SK-N-SH (cell line): ENCODE results near the gene IL9. TPM values are rescaled to one million over a fixed set of nuclear protein-coding genes. Genes with fewer than 3 reads are reported as not detected.

ENCODE experiments used
- CTCF ChIA-PET: fragments of 300-600, 350-600 bp; formaldehyde crosslinking; extraction: SDS; loops from one replicate; lab custom pipeline; 2021; lab: Yijun Ruan, JAX
- POLR2A ChIA-PET: fragments of 350-600 bp; sonication (Branson Sonifier 250); formaldehyde crosslinking; extraction: SDS; loops from one replicate; lab custom pipeline; 2020; ENCODE audit warnings: antibody characterized with exemption, inconsistent platforms; lab: Yijun Ruan, JAX
- DNase-seq: peaks from one replicate; pipeline ENCODE4 v3.0.0; 2012
- H2AFZ ChIP-seq: fragments of 200-600 bp; sonication (generic); 2 replicates; pipeline ENCODE4 v1.8.1; 2016; ENCODE audit warnings: antibody characterized with exemption, mild to moderate bottlenecking, low read depth
- H3F3A ChIP-seq: fragments of 200-600 bp; sonication (generic); replicated peaks from 2 replicates; pipeline ENCODE3; 2016; ENCODE audit warnings: antibody characterized with exemption, mild to moderate bottlenecking; ENCODE audit not compliant: insufficient read depth
- H3K27ac ChIP-seq, 2 experiments: fragments of 200-500 bp in 1 of 2; fragments of 200-600 bp in 1 of 2; sonication (Bioruptor generic) in 1 of 2; sonication (generic), shearing (Covaris generic) in 1 of 2; 2 replicates each; pipeline versions ENCODE4 v1.5.1 to v1.6.1; 2014 to 2016; ENCODE audit warnings: low read depth in 2 of 2, inconsistent platforms in 1 of 2, low read length in 1 of 2, mild to moderate bottlenecking in 1 of 2, mixed read lengths in 1 of 2
- H3K27me3 ChIP-seq: fragments of 200-600 bp; sonication (generic), shearing (Covaris generic); 2 replicates; pipeline ENCODE4 v1.6.1; 2016; ENCODE audit warnings: mixed run types; ENCODE audit not compliant: insufficient read depth
- H3K36me3 ChIP-seq, 2 experiments: fragments of 200-500 bp in 1 of 2; fragments of 200-600 bp in 1 of 2; sonication (Bioruptor generic) in 1 of 2; sonication (generic) in 1 of 2; replicated peaks in 1 of 2; 2 replicates each; pipeline versions ENCODE3 to v1.5.1; 2014 to 2016; ENCODE audit warnings: low read length in 1 of 2, mild to moderate bottlenecking in 1 of 2; ENCODE audit not compliant: insufficient read depth in 2 of 2, control insufficient read depth in 1 of 2
- H3K4me1 ChIP-seq, 2 experiments: fragments of 200-500 bp in 1 of 2; fragments of 200-600 bp in 1 of 2; sonication (Bioruptor generic) in 1 of 2; sonication (generic), shearing (Covaris generic) in 1 of 2; 2 replicates each; pipeline versions ENCODE4 v1.5.1 to v1.6.1; 2014 to 2016; ENCODE audit warnings: low read depth in 1 of 2, low read length in 1 of 2, mixed run types in 1 of 2; ENCODE audit not compliant: insufficient read depth in 2 of 2, control insufficient read depth in 1 of 2
- H3K4me2 ChIP-seq: fragments of 200-600 bp; sonication (generic), shearing (Covaris generic); 2 replicates; pipeline ENCODE4 v1.6.1; 2017; ENCODE audit warnings: mixed run types
- H3K4me3 ChIP-seq, 2 experiments: fragments of 200-500 bp in 1 of 2; fragments of 200-600 bp in 1 of 2; sonication (Bioruptor generic) in 1 of 2; sonication (generic), shearing (Covaris generic) in 1 of 2; 2 replicates each; pipeline versions ENCODE4 v1.5.1 to v1.8.1; 2014 to 2016; ENCODE audit warnings: low read depth in 2 of 2, inconsistent platforms in 1 of 2, low read length in 1 of 2, mild to moderate bottlenecking in 1 of 2, mixed read lengths in 1 of 2, moderate library complexity in 1 of 2
- H3K79me2 ChIP-seq: fragments of 200-600 bp; sonication (generic); 2 replicates; pipeline ENCODE4 v1.8.1; 2017; ENCODE audit warnings: mild to moderate bottlenecking; ENCODE audit not compliant: insufficient read depth
- H3K9ac ChIP-seq: fragments of 200-600 bp; sonication (generic); 2 replicates; pipeline ENCODE4 v1.6.1; 2017; ENCODE audit warnings: mixed run types
- H3K9me2 ChIP-seq: fragments of 200-600 bp; sonication (generic); 2 replicates; pipeline ENCODE4 v1.6.1; 2017; ENCODE audit warnings: mixed run types
- H3K9me3 ChIP-seq: fragments of 200-600 bp; sonication (generic); 2 replicates; pipeline ENCODE4 v1.6.1; 2017; ENCODE audit warnings: mixed run types, mild to moderate bottlenecking, moderate library complexity
- H4K20me1 ChIP-seq: fragments of 200-600 bp; sonication (generic); 2 replicates; pipeline ENCODE4 v1.6.1; 2017; ENCODE audit warnings: mild to moderate bottlenecking, mixed run types; ENCODE audit not compliant: insufficient read depth
- CHD2 ChIP-seq: fragments of 150-350 bp; IDR thresholded peaks from 2 replicates; pipeline ENCODE4 v1.6.1; 2018; ENCODE audit warnings: low read length; ENCODE audit not compliant: partially characterized antibody
- ELF1 ChIP-seq: IDR thresholded peaks from 2 replicates; pipeline ENCODE4 v1.4.0; 2012
- FOSL2 ChIP-seq: IDR thresholded peaks from 2 replicates; pipeline ENCODE4 v1.4.0; 2012; ENCODE audit warnings: low read depth, mild to moderate bottlenecking, moderate library complexity, borderline replicate concordance
- GABPA ChIP-seq: IDR thresholded peaks from 2 replicates; pipeline ENCODE4 v1.4.0; 2012; ENCODE audit warnings: low read depth, mild to moderate bottlenecking
- MXI1 ChIP-seq: IDR thresholded peaks from 2 replicates; pipeline ENCODE4 v1.6.1; 2012; ENCODE audit warnings: mild to moderate bottlenecking, low read depth, low read length, improper control_type of control experiment
- POLR2AphosphoS5 ChIP-seq: IDR thresholded peaks from 2 replicates; pipeline ENCODE4 v1.6.1; 2012; ENCODE audit warnings: low read depth, low read length
- RAD21 ChIP-seq: IDR thresholded peaks from 2 replicates; pipeline ENCODE4 v1.6.1; 2012; ENCODE audit warnings: mild to moderate bottlenecking, low read length
- RXRA ChIP-seq: IDR thresholded peaks from 2 replicates; pipeline ENCODE4 v1.4.0; 2012; ENCODE audit warnings: low read depth, mild to moderate bottlenecking, borderline replicate concordance
- TAF1 ChIP-seq: IDR thresholded peaks from 2 replicates; pipeline ENCODE4 v1.6.1; 2012; ENCODE audit warnings: low read depth, mild to moderate bottlenecking, low read length, moderate library complexity, borderline replicate concordance
- TCF12 ChIP-seq: IDR thresholded peaks from 2 replicates; pipeline ENCODE4 v1.4.0; 2012
- YY1 ChIP-seq: IDR thresholded peaks from 2 replicates; pipeline ENCODE4 v1.4.0; 2012; ENCODE audit warnings: low read depth, mild to moderate bottlenecking
- WGBS: methylation state at CpG from one replicate; pipeline ENCODE4 v1.1.6; 2017; ENCODE audit warnings: low lambda C conversion rate; 5-methylcytosine and 5-hydroxymethylcytosine counted together
- polyA plus RNA-seq, 3 experiments: library from polyadenylated mRNA; depleted of rRNA; stranded (reverse); fragments of >200 nt; gene quantifications; 2 replicates each; pipeline ENCODE4 v1.2.3, GENCODE V29; 2012
- TF ChIP-seq, protein P1 (sequence below): fragments of 200-600 bp; sonication (generic); IDR thresholded peaks from 2 replicates; pipeline ENCODE4 v1.6.1; 2017; ENCODE audit warnings: antibody characterized with exemption, mild to moderate bottlenecking, moderate library complexity
- TF ChIP-seq, protein P2 (sequence below): fragments of 150-350 bp; IDR thresholded peaks from 2 replicates; pipeline ENCODE4 v1.6.1; 2016; ENCODE audit warnings: mild to moderate bottlenecking, low read depth, low read length
- TF ChIP-seq, protein P3 (sequence below): IDR thresholded peaks from 2 replicates; pipeline ENCODE4 v1.4.0; 2012; ENCODE audit warnings: low read depth
- TF ChIP-seq, protein P4 (sequence below): IDR thresholded peaks from 2 replicates; pipeline ENCODE4; 2012

The IL9 gene
- polyA plus RNA-seq, 1 of the 3 experiments (the other 2 are of a cell fraction) = not detected

DNA sequence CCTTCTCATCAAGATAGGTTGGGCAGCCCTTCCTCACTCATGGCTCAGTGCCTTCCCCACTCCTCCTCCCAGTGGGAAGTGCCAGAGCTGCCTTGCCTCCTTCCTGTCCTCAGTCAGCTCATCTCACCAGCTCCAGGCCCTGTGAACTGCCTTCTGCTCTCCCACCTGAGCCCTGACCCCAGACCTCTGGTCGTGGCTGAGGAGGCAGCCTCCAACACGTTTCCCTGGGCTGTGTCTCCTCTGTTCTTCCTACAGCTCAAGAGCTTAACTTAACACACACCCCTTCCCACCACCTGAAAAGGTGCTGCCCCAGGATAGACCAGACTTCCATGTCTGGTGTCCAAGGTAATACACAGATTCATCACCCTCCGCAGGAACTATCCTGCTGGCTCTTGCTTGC is 21.2 kb downstream of the IL9 start:
- 30% methylated on average over 3 of the region's 3 CpGs for WGBS
- CTCF ChIA-PET = interaction anchor here (0.8 to 3.0 kb wide), 5 partner anchors 12 to 338 kb away, joined by 3 to 12 read pairs (median 3); no protein-coding TSS in a partner anchor

DNA sequence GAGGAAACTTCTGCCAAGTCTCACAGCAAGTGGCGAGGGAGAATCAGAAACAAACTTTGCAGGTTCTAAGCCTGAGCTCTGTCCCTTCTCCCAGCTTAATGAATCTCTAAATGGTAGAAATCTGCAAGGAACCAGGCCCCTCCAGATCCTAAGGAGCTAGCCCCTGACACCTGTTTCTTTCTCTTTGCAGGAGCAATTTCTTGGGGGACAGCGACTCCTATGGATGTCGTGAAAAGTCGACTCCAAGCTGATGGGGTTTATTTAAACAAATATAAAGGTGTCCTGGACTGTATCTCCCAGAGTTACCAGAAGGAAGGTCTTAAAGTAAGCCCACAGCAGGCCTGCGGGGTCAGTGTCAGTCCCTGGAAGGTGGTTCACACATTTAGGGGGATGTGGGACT is 21.8 kb downstream of the IL9 start:
- CTCF ChIA-PET = interaction anchor here (0.6 to 3.0 kb wide), 7 partner anchors 12 to 338 kb away, joined by 3 to 12 read pairs (median 3); partner anchors contain the start of gene SLC25A48
- no peak overlapping the region for H3K27ac ChIP-seq
- no peaks in the 10 kb centered on the region for H3K9me3 ChIP-seq
- no peak overlapping the region for H3K4me2 ChIP-seq
- peaks cover 0 to 10% of the 10 kb centered on the region in 2 experiments; a peak in 1 of 4 replicates for H3K4me1 ChIP-seq
- WGBS = 51% methylated on average over 5 of the region's 5 CpGs
- TF ChIP-seq RXRA (no peak), MXI1 (no peak), CHD2 (no peak), FOSL2 (no peak), GABPA (no peak)
- TF ChIP-seq, all 33 proteins: peak for 0
- no peak for DNase-seq
- Histone ChIP-seq H3K36me3 (no peaks in the 10 kb centered on the region), H3K9ac (no peak overlapping the region), H3K27me3 (no peaks in the 10 kb centered on the region), H3K9me2 (no peaks in the 10 kb centered on the region), H3K4me3 (no peak overlapping the region), H4K20me1 (no peaks in the 10 kb centered on the region), H3F3A (no peaks in the 10 kb centered on the region), H3K79me2 (no peaks in the 10 kb centered on the region), H2AFZ (no peak overlapping the region)
- POLR2A ChIA-PET = no interaction called here

More for the DNA sequence above, 21.2 kb downstream of the IL9 start:
- POLR2A ChIA-PET = no interaction called here
- Histone ChIP-seq H3K9ac (no peak overlapping the region), H3K4me1 (peaks cover 0 to 10% of the 10 kb centered on the region in 2 experiments; a peak in 1 of 4 replicates), H3K4me2 (no peak overlapping the region), H2AFZ (no peak overlapping the region), H3K79me2 (no peaks in the 10 kb centered on the region), H3F3A (no peaks in the 10 kb centered on the region), H3K9me3 (no peaks in the 10 kb centered on the region), H4K20me1 (no peaks in the 10 kb centered on the region), H3K27ac (no peak overlapping the region), H3K9me2 (no peaks in the 10 kb centered on the region), H3K4me3 (no peak overlapping the region)
- no peak for DNase-seq
- TF ChIP-seq, protein P1, sequence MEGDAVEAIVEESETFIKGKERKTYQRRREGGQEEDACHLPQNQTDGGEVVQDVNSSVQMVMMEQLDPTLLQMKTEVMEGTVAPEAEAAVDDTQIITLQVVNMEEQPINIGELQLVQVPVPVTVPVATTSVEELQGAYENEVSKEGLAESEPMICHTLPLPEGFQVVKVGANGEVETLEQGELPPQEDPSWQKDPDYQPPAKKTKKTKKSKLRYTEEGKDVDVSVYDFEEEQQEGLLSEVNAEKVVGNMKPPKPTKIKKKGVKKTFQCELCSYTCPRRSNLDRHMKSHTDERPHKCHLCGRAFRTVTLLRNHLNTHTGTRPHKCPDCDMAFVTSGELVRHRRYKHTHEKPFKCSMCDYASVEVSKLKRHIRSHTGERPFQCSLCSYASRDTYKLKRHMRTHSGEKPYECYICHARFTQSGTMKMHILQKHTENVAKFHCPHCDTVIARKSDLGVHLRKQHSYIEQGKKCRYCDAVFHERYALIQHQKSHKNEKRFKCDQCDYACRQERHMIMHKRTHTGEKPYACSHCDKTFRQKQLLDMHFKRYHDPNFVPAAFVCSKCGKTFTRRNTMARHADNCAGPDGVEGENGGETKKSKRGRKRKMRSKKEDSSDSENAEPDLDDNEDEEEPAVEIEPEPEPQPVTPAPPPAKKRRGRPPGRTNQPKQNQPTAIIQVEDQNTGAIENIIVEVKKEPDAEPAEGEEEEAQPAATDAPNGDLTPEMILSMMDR = no peak
- TF ChIP-seq, protein P2, sequence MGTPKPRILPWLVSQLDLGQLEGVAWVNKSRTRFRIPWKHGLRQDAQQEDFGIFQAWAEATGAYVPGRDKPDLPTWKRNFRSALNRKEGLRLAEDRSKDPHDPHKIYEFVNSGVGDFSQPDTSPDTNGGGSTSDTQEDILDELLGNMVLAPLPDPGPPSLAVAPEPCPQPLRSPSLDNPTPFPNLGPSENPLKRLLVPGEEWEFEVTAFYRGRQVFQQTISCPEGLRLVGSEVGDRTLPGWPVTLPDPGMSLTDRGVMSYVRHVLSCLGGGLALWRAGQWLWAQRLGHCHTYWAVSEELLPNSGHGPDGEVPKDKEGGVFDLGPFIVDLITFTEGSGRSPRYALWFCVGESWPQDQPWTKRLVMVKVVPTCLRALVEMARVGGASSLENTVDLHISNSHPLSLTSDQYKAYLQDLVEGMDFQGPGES = no peak
- TF ChIP-seq TAF1 (no peak), RAD21 (no peak), TCF12 (no peak), GABPA (no peak), ELF1 (no peak), FOSL2 (no peak), POLR2AphosphoS5 (no peak), YY1 (no peak)
- TF ChIP-seq, protein P3, sequence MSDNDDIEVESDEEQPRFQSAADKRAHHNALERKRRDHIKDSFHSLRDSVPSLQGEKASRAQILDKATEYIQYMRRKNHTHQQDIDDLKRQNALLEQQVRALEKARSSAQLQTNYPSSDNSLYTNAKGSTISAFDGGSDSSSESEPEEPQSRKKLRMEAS = no peak
- TF ChIP-seq, protein P4, sequence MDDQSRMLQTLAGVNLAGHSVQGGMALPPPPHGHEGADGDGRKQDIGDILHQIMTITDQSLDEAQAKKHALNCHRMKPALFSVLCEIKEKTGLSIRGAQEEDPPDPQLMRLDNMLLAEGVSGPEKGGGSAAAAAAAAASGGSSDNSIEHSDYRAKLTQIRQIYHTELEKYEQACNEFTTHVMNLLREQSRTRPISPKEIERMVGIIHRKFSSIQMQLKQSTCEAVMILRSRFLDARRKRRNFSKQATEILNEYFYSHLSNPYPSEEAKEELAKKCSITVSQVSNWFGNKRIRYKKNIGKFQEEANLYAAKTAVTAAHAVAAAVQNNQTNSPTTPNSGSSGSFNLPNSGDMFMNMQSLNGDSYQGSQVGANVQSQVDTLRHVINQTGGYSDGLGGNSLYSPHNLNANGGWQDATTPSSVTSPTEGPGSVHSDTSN = no peak
- TF ChIP-seq, all 33 proteins: peak for 0
- H3K27me3 ChIP-seq = no peaks in the 10 kb centered on the region
- no peaks in the 10 kb centered on the region for H3K36me3 ChIP-seq
